PC-9 (cell line): ENCODE measurements around the gene APBA3. TPM values are rescaled to one million over a fixed set of nuclear protein-coding genes. Genes with fewer than 3 reads are reported as not detected.

Source experiments
- BruUV-seq: library from RNA; stranded (reverse); fragments of 400-500 nt; replicated peaks from 2 replicates; lab custom pipeline; 2021; lab: Mats Ljungman, UMichigan
- CTCF ChIA-PET: fragments of 300-600 bp; sonication (Branson Sonifier 250); formaldehyde crosslinking; loops from one replicate; lab custom pipeline; 2022; ENCODE audit warnings: antibody characterized with exemption; lab: Charles Lee
- POLR2A ChIA-PET: fragments of 300-600 bp; sonication (Branson Sonifier 250); formaldehyde crosslinking; loops from one replicate; lab custom pipeline; 2022; ENCODE audit warnings: antibody characterized with exemption; ENCODE audit not compliant: unreplicated experiment; lab: Charles Lee
- DNase-seq, 2 experiments: peaks; one replicate each; pipeline versions ENCODE4 v3.0.0 to v3.0.0-alpha.2; 2015 to 2022; ENCODE audit warnings: mixed read lengths in 1 of 2
- H2AFZ ChIP-seq: fragments of 200-600 bp; sonication (generic); 2 replicates; pipeline ENCODE4 v1.8.1; 2017; ENCODE audit warnings: antibody characterized with exemption
- H3F3A ChIP-seq: fragments of 200-600 bp; sonication (generic); 2 replicates; pipeline ENCODE4 v1.8.1; 2017; ENCODE audit warnings: antibody characterized with exemption, mild to moderate bottlenecking, low read depth; ENCODE audit not compliant: insufficient read depth
- H3K27ac ChIP-seq: fragments of 200-600 bp; sonication (generic); 2 replicates; pipeline ENCODE4 v1.6.1; 2016; ENCODE audit warnings: mixed run types
- H3K27me3 ChIP-seq: fragments of 200-600 bp; sonication (generic); 2 replicates; pipeline ENCODE4 v1.6.1; 2016; ENCODE audit warnings: low read depth, mixed run types; ENCODE audit not compliant: insufficient read depth
- H3K36me3 ChIP-seq: fragments of 200-600 bp; sonication (generic); 2 replicates; pipeline ENCODE4 v1.6.1; 2016; ENCODE audit warnings: low read depth, mixed run types
- H3K4me1 ChIP-seq: fragments of 200-600 bp; sonication (generic); replicated peaks from 2 replicates; pipeline ENCODE4 v1.6.1; 2016; ENCODE audit warnings: mixed run types; ENCODE audit not compliant: insufficient read depth
- H3K4me2 ChIP-seq: fragments of 200-600 bp; sonication (generic); 2 replicates; pipeline ENCODE4 v1.6.1; 2017; ENCODE audit warnings: mixed run types
- H3K4me3 ChIP-seq: fragments of 200-600 bp; sonication (generic); 2 replicates; pipeline ENCODE4 v1.6.1; 2016; ENCODE audit warnings: mixed run types
- H3K79me2 ChIP-seq: fragments of 200-600 bp; sonication (generic); 2 replicates; pipeline ENCODE4 v1.6.1; 2017; ENCODE audit warnings: low read depth, mixed run types
- H3K9me2 ChIP-seq: fragments of 200-600 bp; sonication (generic); 2 replicates; pipeline ENCODE4 v1.8.1; 2017; ENCODE audit warnings: mild to moderate bottlenecking; ENCODE audit not compliant: insufficient read depth
- H3K9me3 ChIP-seq: fragments of 200-600 bp; sonication (generic); 2 replicates; pipeline ENCODE4 v1.8.1; 2016; ENCODE audit warnings: low read depth; ENCODE audit not compliant: insufficient read depth
- H4K20me1 ChIP-seq: fragments of 200-600 bp; sonication (generic); 2 replicates; pipeline ENCODE4 v1.8.1; 2017; ENCODE audit not compliant: insufficient read depth
- EZH2 ChIP-seq: fragments of 200-600 bp; sonication (generic); IDR thresholded peaks from 2 replicates; pipeline ENCODE4 v1.8.0; 2017; ENCODE audit warnings: antibody characterized with exemption, low read depth
- intact Hi-C: fragments of 100-400 bp; cut with micrococcal nuclease; formaldehyde crosslinking; loops from one replicate; pipeline ENCODE4 v1.10.0; 2022; ENCODE audit not compliant: unreplicated experiment
- total RNA-seq: library from RNA; stranded (reverse); gene quantifications from 2 replicates; pipeline ENCODE4 v1.2.3, GENCODE V29; 2021
- TF ChIP-seq, protein P1 (sequence below): fragments of 200-600 bp; sonication (generic); conservative IDR thresholded peaks from 2 replicates; pipeline ENCODE4 v1.6.1; 2017; ENCODE audit warnings: mixed run types, antibody characterized with exemption, mild to moderate bottlenecking, moderate library complexity

Gene APBA3
- total RNA-seq, 1 experiment from 2014 or later, result 16.0 TPM

DNA sequence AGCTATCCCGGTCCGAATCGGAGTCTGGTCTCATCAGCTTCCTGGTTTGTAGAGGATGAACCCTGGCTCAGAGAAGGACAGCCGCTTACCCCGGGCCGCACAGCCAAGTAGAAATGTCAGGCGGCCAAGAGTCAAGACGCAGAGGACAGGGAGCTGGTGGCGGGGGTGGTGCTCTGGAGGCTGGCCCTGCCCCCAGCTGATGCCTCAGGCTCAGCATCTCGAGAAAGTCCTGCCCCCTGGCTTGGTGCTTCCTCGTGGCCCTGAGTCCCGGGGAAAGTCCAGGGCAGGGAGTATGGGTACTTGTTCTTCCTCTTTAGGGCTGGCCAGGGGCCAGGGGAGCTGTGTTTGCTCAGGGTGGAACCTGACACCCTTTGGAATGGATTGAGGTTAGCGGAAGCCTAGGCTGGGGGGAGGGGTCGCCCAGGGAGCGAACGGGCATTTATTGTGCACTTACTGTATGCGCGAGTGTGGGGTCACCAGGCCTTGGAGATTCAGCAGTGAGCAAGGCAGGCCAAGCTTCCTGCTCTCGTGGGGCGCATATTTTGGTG is 51.2 kb downstream of the APBA3 start:
- H3K4me1 ChIP-seq, result peaks cover 31% of the 10 kb centered on the region

DNA sequence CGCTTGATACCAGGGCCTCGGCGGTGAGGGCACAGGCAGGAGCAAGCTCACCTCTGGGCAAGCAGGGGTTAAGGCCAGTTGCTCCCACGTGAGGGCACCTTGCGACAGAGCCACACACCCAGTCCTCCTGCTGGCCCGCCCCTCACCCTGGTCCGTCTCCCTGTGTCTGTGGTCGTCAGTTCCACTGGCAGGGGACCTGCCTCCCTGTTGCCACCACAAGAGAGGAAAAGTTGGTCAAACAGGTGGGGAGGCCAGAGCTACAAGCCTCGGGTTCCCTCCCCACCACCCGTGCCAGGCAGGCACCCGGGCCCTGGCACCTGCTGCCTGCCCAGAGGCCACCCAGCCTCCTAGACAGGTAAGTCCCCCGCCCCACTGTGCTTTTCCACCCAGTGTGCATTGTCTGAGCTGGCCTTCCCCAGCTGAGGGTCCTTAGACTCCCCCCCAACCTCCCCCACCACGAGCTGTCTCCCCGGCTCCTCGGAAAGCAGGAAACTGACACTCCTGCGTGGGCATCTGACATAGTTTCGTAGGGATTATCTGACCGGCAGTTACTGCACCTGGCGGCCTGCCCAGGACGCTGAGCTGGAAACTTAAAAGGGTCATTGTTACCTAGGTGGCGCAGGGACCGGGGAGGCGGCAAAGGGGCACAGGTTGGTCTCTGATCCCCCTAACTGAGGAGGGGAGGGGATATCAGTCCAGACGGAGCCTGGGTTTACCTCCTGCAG is 53.1 kb downstream of the APBA3 start, which contains the start of gene TJP3:
Gene TJP3, plus strand, starts transcription at position 178 of the 725 bp plus-strand sequence. CDS start 20,049 bp downstream, outside the sequence.
- no peaks in the 10 kb centered on the region for H3K9me2 ChIP-seq
- peaks cover 29% of the 10 kb centered on the region for H3K4me1 ChIP-seq
- peak; percentile 55 to 64 for DNase-seq
- H3K9me3 ChIP-seq, result no peaks in the 10 kb centered on the region
- POLR2A ChIA-PET, result interaction anchor here (0.5 to 0.7 kb wide), 4 partner anchors 18 to 279 kb away, joined by 3 to 30 read pairs (median 4); no protein-coding TSS in a partner anchor
- TF ChIP-seq, protein P1, sequence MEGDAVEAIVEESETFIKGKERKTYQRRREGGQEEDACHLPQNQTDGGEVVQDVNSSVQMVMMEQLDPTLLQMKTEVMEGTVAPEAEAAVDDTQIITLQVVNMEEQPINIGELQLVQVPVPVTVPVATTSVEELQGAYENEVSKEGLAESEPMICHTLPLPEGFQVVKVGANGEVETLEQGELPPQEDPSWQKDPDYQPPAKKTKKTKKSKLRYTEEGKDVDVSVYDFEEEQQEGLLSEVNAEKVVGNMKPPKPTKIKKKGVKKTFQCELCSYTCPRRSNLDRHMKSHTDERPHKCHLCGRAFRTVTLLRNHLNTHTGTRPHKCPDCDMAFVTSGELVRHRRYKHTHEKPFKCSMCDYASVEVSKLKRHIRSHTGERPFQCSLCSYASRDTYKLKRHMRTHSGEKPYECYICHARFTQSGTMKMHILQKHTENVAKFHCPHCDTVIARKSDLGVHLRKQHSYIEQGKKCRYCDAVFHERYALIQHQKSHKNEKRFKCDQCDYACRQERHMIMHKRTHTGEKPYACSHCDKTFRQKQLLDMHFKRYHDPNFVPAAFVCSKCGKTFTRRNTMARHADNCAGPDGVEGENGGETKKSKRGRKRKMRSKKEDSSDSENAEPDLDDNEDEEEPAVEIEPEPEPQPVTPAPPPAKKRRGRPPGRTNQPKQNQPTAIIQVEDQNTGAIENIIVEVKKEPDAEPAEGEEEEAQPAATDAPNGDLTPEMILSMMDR, result no peak
- TF ChIP-seq EZH2, result no peak
- CTCF ChIA-PET, result interaction anchor here (0.7 kb wide), 1 partner anchor 672 kb away, joined by 7 read pairs; no protein-coding TSS in a partner anchor
- H3K27ac ChIP-seq, result no peak within 1 kb of the TSS; the same call in 1 of the 2 replicates
- no TSS peak for BruUV-seq
- peaks cover 20% of the 10 kb centered on the region; the same call in 1 of the 2 replicates for H3F3A ChIP-seq
- intact Hi-C loops, result no loop called here
- no peaks in the 10 kb centered on the region for H3K36me3 ChIP-seq
- no peaks in the 10 kb centered on the region for H4K20me1 ChIP-seq
- peak within 1 kb of the TSS; percentile 60 for H3K4me3 ChIP-seq
- no peaks in the 10 kb centered on the region for H3K79me2 ChIP-seq
- H3K27me3 ChIP-seq, result no peaks in the 10 kb centered on the region
- H2AFZ ChIP-seq, result peak within 1 kb of the TSS; percentile 58; the same call in 1 of the 2 replicates
- peak within 1 kb of the TSS; percentile 73 for H3K4me2 ChIP-seq

More for the DNA sequence above, 51.2 kb downstream of the APBA3 start:
- DNase-seq, result peak; percentile 91
- H4K20me1 ChIP-seq, result no peaks in the 10 kb centered on the region
- no peaks in the 10 kb centered on the region for H3K36me3 ChIP-seq
- no peaks in the 10 kb centered on the region for H3K9me3 ChIP-seq
- no peak overlapping the region for H3K4me3 ChIP-seq
- 0 out of 2 replicates have a peak overlapping the region, but pooled peaks have one; percentile 23 for H3K4me2 ChIP-seq
- H3F3A ChIP-seq, result peaks cover 19% of the 10 kb centered on the region; the same call in 1 of the 2 replicates
- H3K9me2 ChIP-seq, result no peaks in the 10 kb centered on the region
- no TSS peak for BruUV-seq
- ChIA-PET CTCF (no interaction called here), POLR2A (no interaction called here)
- no peak overlapping the region for H2AFZ ChIP-seq
- H3K27me3 ChIP-seq, result no peaks in the 10 kb centered on the region
- TF ChIP-seq EZH2, result no peak
- TF ChIP-seq, protein P1, result no peak
- intact Hi-C loops, result loop anchor here (1.0 kb wide), 1 partner anchor 11 kb away; no protein-coding TSS in a partner anchor
- no peaks in the 10 kb centered on the region for H3K79me2 ChIP-seq
- no peak overlapping the region for H3K27ac ChIP-seq

DNA sequence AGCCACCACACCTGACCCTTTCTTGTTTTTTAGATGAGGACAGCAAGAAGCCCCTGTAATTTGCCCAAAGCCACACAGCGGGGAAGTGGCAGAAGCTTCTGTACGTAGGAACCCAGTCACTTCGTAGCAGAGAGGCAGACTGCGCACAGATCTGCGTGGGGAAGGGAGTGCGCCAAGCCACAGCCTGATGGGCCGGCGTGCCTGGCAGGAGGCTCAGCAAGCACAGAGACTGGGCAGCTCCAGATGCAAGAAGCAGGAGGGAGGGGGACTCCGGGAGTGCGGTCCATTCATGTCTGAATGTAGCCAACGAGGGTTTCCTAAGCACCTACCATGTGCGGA is 53.7 kb downstream of the APBA3 start:
- H3K27me3 ChIP-seq, result no peaks in the 10 kb centered on the region
- H3F3A ChIP-seq, result peaks cover 15% of the 10 kb centered on the region; the same call in 1 of the 2 replicates
- CTCF ChIA-PET, result interaction anchor here (0.6 kb wide), 2 partner anchors 28 to 82 kb away, joined by 3 to 4 read pairs; no protein-coding TSS in a partner anchor
- no peaks in the 10 kb centered on the region for H3K9me2 ChIP-seq
- no peak for DNase-seq
- intact Hi-C loops, result no loop called here
- H3K4me3 ChIP-seq, result peak overlapping the region; percentile 60
- no peaks in the 10 kb centered on the region for H4K20me1 ChIP-seq
- TF ChIP-seq, protein P1, result no peak
- TF ChIP-seq EZH2, result no peak
- no peak overlapping the region for H3K27ac ChIP-seq
- no peak overlapping the region for H2AFZ ChIP-seq
- POLR2A ChIA-PET, result no interaction called here
- no peaks in the 10 kb centered on the region for H3K9me3 ChIP-seq
- H3K4me2 ChIP-seq, result peak overlapping the region; percentile 73
- H3K4me1 ChIP-seq, result peaks cover 24% of the 10 kb centered on the region
- no TSS peak for BruUV-seq
- H3K36me3 ChIP-seq, result no peaks in the 10 kb centered on the region
- H3K79me2 ChIP-seq, result no peaks in the 10 kb centered on the region
